ENCODE results near the gene MSH4.
"Not testable (repeated sequence)": the region's sequence is repeated elsewhere in the genome, so short reads cannot be mapped to it uniquely, and the experiment has no call there.

MSH4 gene

DNA sequence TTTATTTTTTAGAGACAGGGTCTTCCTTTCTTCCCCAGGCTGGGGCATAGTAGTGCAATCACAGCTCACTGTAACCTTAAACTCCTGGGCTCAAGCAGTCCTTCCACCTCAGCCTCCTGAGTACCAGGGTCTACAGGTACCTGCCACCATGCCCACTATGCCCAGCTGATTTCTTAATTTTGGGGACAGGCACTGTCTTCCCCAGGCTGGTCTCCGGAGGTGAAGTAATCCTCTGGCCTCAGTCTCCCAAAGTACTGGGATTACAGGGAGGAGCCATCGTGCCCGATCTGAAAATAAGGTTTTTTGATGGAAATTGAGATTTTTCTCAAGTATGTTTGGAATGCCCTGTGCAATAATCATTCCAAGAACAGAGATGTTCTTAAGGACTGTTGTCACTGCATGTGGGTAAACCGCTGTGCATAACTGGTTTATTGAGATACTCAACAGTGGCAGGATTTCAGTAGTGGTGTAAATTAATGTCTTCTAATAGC lies 934 bp upstream of the MSH4 start:
- peaks cover 28 to 54% of the 10 kb centered on the region in 2 donors for H3K36me3 ChIP-seq (ENCODE audit: control insufficient read depth in 1 of 2, insufficient read depth in 2 of 2, low read length in 2 of 2)
- H3K4me1 ChIP-seq (ENCODE audit: control insufficient read depth in 1 of 2, insufficient read depth in 2 of 2, low read length in 2 of 2), result peaks cover 2 to 4% of the 10 kb centered on the region in 2 donors
- no peaks in the 10 kb centered on the region for H3K27me3 ChIP-seq (ENCODE audit: control insufficient read depth in 1 of 2, insufficient read depth in 2 of 2, low read length in 2 of 2)
- H3K9ac ChIP-seq (ENCODE audit: low read depth in 1 of 2, low read length in 2 of 2), result no peak overlapping the region
- no peaks in the 10 kb centered on the region for H3K9me3 ChIP-seq (ENCODE audit: control insufficient read depth in 1 of 2, low read length in 2 of 2)
- no peak overlapping the region for H3K27ac ChIP-seq (ENCODE audit: low read depth, low read length)
- H3K4me3 ChIP-seq (ENCODE audit: low read depth in 1 of 2, low read length in 2 of 2), result no peak overlapping the region

DNA sequence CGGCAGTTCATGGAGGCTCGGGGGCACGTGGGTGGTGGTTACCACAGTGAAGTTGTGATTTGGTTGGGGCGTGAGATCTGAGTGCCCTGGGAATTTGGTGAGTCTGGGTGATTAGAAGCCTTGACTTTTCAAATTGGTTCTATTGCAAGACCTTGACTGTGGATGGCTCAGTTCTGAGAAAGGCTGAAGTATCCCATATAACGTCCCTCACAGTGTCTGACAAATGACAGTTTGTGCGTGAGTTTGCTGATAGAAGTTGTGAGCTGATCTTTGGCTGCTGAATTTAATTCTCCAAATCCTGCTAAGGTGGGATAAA lies 549 bp downstream of the MSH4 start:
- no peak overlapping the region for H3K27ac ChIP-seq (ENCODE audit: low read depth, low read length)
- H3K4me3 ChIP-seq (ENCODE audit: low read depth in 1 of 2, low read length in 2 of 2), result no peak overlapping the region
- H3K4me1 ChIP-seq (ENCODE audit: control insufficient read depth in 1 of 2, insufficient read depth in 2 of 2, low read length in 2 of 2), result no peaks in the 10 kb centered on the region

DNA sequence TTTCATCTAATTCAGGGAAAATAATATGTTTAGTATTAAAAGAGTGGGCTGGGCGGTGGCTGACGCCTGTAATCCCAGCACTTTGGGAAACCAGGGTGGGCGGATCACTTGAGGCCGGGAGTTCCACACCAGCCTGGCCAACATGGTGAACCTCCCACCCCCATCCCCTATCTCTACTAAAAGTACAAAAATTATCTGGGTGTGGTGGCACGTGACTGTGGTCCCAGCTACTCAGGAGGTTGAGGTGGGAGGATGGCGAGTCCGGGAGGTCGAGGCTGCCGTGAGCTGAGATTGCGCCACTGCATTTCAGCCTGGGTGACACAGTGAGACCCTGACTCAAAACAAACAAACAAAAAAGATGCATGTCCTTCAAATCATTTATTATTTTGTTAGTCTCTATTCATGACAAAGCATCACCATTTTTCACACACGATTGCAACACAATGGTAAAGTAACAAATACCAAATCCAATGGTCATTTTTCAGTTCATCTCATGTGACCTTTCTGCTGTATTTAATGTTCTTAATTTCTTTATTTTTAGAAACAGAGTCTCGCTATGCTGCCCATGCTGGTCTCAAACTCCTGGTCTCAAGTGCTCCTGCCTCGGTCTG lies 1.0 kb downstream of the MSH4 start:
- no peaks in the 10 kb centered on the region for H3K27me3 ChIP-seq (ENCODE audit: control insufficient read depth in 1 of 2, insufficient read depth in 2 of 2, low read length in 2 of 2)
- no peak overlapping the region for H3K9ac ChIP-seq (ENCODE audit: low read depth in 1 of 2, low read length in 2 of 2)
- H3K36me3 ChIP-seq (ENCODE audit: control insufficient read depth in 1 of 2, insufficient read depth in 2 of 2, low read length in 2 of 2), result peaks cover 21 to 36% of the 10 kb centered on the region in 2 donors
- no peak overlapping the region for H3K27ac ChIP-seq (ENCODE audit: low read depth, low read length)
- no peaks in the 10 kb centered on the region for H3K9me3 ChIP-seq (ENCODE audit: control insufficient read depth in 1 of 2, low read length in 2 of 2)
- no peak overlapping the region for H3K4me3 ChIP-seq (ENCODE audit: low read depth in 1 of 2, low read length in 2 of 2)
- H3K4me1 ChIP-seq (ENCODE audit: control insufficient read depth in 1 of 2, insufficient read depth in 2 of 2, low read length in 2 of 2), result no peaks in the 10 kb centered on the region

More for the DNA sequence above, 549 bp downstream of the MSH4 start:
- no peaks in the 10 kb centered on the region for H3K27me3 ChIP-seq (ENCODE audit: control insufficient read depth in 1 of 2, insufficient read depth in 2 of 2, low read length in 2 of 2)
- H3K9me3 ChIP-seq (ENCODE audit: control insufficient read depth in 1 of 2, low read length in 2 of 2), result no peaks in the 10 kb centered on the region
- peaks cover 23 to 40% of the 10 kb centered on the region in 2 donors for H3K36me3 ChIP-seq (ENCODE audit: control insufficient read depth in 1 of 2, insufficient read depth in 2 of 2, low read length in 2 of 2)
- no peak overlapping the region for H3K9ac ChIP-seq (ENCODE audit: low read depth in 1 of 2, low read length in 2 of 2)

DNA sequence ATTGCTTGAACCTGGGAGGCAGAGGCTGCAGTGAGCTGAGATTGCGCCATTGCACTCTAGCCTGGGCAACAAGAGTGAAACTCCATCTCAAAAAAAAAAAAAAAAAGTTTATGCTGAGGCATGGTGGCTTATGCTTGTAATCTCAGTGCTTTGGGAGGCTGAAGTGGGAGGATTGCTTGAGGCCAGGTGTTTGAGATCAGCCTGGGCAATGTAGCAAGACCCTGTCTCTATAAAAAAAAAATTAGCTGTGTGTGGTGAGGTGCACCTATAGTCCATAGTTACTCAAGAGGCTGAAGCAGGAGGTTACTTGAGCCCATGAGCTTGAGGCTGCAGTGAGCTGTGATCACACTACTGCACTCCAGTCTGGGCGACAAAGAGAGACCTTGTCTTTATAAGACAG lies 4.8 kb downstream of the MSH4 start:
- H3K9me3 ChIP-seq (ENCODE audit: control insufficient read depth in 1 of 2, low read length in 2 of 2); H3K4me3 ChIP-seq (ENCODE audit: low read depth in 1 of 2, low read length in 2 of 2); H3K27me3 ChIP-seq (ENCODE audit: control insufficient read depth in 1 of 2, insufficient read depth in 2 of 2, low read length in 2 of 2); H3K4me1 ChIP-seq (ENCODE audit: control insufficient read depth in 1 of 2, insufficient read depth in 2 of 2, low read length in 2 of 2); H3K36me3 ChIP-seq (ENCODE audit: control insufficient read depth in 1 of 2, insufficient read depth in 2 of 2, low read length in 2 of 2); H3K9ac ChIP-seq (ENCODE audit: low read depth in 1 of 2, low read length in 2 of 2); H3K27ac ChIP-seq (ENCODE audit: low read depth, low read length): not testable (repeated sequence)

DNA sequence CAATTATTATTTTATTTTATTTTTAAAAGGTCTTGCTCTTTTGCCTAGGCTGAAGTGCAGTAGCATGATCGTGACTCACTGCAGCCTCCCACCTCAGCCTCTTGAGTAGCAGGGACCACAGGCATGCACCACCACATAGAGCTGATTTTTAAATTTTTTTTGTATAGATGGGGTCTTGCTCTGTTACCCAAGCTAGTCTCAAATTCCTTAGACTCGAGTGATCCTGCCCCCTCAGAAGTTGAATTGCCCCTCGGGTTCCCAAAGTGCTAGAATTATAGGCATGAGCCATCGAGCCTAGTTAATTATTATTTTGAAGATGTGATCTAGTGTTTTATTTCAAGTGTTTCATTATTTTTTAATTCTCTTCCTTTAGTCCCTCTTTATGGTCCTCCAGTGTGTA lies 12.2 kb downstream of the MSH4 start:
- no peaks in the 10 kb centered on the region for H3K27me3 ChIP-seq (ENCODE audit: control insufficient read depth in 1 of 2, insufficient read depth in 2 of 2, low read length in 2 of 2)
- no peak overlapping the region for H3K9ac ChIP-seq (ENCODE audit: low read depth in 1 of 2, low read length in 2 of 2)
- no peak overlapping the region for H3K27ac ChIP-seq (ENCODE audit: low read depth, low read length)
- H3K36me3 ChIP-seq (ENCODE audit: control insufficient read depth in 1 of 2, insufficient read depth in 2 of 2, low read length in 2 of 2), result no peaks in the 10 kb centered on the region
- H3K4me1 ChIP-seq (ENCODE audit: control insufficient read depth in 1 of 2, insufficient read depth in 2 of 2, low read length in 2 of 2), result no peaks in the 10 kb centered on the region
- no peaks in the 10 kb centered on the region for H3K9me3 ChIP-seq (ENCODE audit: control insufficient read depth in 1 of 2, low read length in 2 of 2)
- H3K4me3 ChIP-seq (ENCODE audit: low read depth in 1 of 2, low read length in 2 of 2), result no peak overlapping the region

GRCh38 chr1:75810113-75810512 lies 13.4 kb downstream of the MSH4 start:
- H3K9ac ChIP-seq (ENCODE audit: low read depth in 1 of 2, low read length in 2 of 2); H3K27me3 ChIP-seq (ENCODE audit: control insufficient read depth in 1 of 2, insufficient read depth in 2 of 2, low read length in 2 of 2); H3K27ac ChIP-seq (ENCODE audit: low read depth, low read length); H3K4me3 ChIP-seq (ENCODE audit: low read depth in 1 of 2, low read length in 2 of 2); H3K4me1 ChIP-seq (ENCODE audit: control insufficient read depth in 1 of 2, insufficient read depth in 2 of 2, low read length in 2 of 2); H3K9me3 ChIP-seq (ENCODE audit: control insufficient read depth in 1 of 2, low read length in 2 of 2); H3K36me3 ChIP-seq (ENCODE audit: control insufficient read depth in 1 of 2, insufficient read depth in 2 of 2, low read length in 2 of 2): not testable (repeated sequence)

GRCh38 chr1:75811211-75811981 lies 14.7 kb downstream of the MSH4 start:
- no peak overlapping the region for H3K27ac ChIP-seq (ENCODE audit: low read depth, low read length)
- no peaks in the 10 kb centered on the region for H3K36me3 ChIP-seq (ENCODE audit: control insufficient read depth in 1 of 2, insufficient read depth in 2 of 2, low read length in 2 of 2)
- no peaks in the 10 kb centered on the region for H3K27me3 ChIP-seq (ENCODE audit: control insufficient read depth in 1 of 2, insufficient read depth in 2 of 2, low read length in 2 of 2)

DNA sequence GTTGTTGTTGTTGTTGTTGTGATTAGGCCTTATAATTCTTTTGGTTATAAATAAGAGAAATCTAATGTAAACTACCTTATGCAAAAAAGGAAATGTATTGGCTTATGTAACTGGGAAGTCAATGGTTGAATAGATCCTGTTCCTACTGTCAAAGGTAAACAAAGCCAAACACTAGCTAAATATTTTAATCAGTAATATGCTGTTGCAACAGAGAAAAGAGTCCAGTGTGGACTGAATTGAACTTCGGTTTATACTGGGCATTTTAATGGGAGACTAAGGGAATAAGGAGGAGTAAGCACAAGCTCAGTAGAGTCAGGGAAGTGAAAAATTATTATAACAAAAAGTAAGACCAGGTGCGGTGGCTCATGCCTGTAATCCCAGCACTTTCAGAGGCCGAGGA lies 15.4 kb downstream of the MSH4 start:
- no peaks in the 10 kb centered on the region for H3K36me3 ChIP-seq (ENCODE audit: control insufficient read depth in 1 of 2, insufficient read depth in 2 of 2, low read length in 2 of 2)
- H3K4me3 ChIP-seq (ENCODE audit: low read depth in 1 of 2, low read length in 2 of 2), result no peak overlapping the region
- H3K27me3 ChIP-seq (ENCODE audit: control insufficient read depth in 1 of 2, insufficient read depth in 2 of 2, low read length in 2 of 2), result no peaks in the 10 kb centered on the region
- no peak overlapping the region for H3K9ac ChIP-seq (ENCODE audit: low read depth in 1 of 2, low read length in 2 of 2)
- no peaks in the 10 kb centered on the region for H3K9me3 ChIP-seq (ENCODE audit: control insufficient read depth in 1 of 2, low read length in 2 of 2)
- H3K4me1 ChIP-seq (ENCODE audit: control insufficient read depth in 1 of 2, insufficient read depth in 2 of 2, low read length in 2 of 2), result no peaks in the 10 kb centered on the region
- no peak overlapping the region for H3K27ac ChIP-seq (ENCODE audit: low read depth, low read length)

More at GRCh38 chr1:75811211-75811981, 14.7 kb downstream of the MSH4 start:
- Histone ChIP-seq H3K4me3 (ENCODE audit: low read depth in 1 of 2, low read length in 2 of 2) (no peak overlapping the region), H3K9me3 (ENCODE audit: control insufficient read depth in 1 of 2, low read length in 2 of 2) (no peaks in the 10 kb centered on the region), H3K4me1 (ENCODE audit: control insufficient read depth in 1 of 2, insufficient read depth in 2 of 2, low read length in 2 of 2) (no peaks in the 10 kb centered on the region), H3K9ac (ENCODE audit: low read depth in 1 of 2, low read length in 2 of 2) (no peak overlapping the region)

DNA sequence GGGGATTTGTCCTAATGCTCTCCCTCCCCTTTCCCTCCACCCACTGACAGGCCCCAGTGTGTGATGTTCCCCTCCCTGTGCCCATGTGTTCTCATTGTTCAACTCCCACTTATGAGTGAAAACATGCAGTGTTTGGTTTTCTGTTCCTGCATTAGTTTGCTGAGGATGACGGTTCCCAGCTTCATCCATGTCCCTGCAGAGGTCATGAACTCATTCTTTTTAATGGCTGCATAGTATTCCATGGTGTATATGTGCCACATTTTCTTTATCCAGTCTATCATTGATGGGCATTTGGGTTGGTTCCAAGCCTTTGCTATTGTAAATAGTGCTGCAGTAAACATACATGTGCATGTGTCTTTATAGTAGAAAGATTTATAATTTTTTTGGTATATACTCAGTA lies 26.9 kb downstream of the MSH4 start:
- H3K27me3 ChIP-seq (ENCODE audit: control insufficient read depth in 1 of 2, insufficient read depth in 2 of 2, low read length in 2 of 2), result not testable (repeated sequence)

GRCh38 chr1:75836528-75837100 lies 39.9 kb downstream of the MSH4 start:
- Histone ChIP-seq H3K36me3 (ENCODE audit: control insufficient read depth in 1 of 2, insufficient read depth in 2 of 2, low read length in 2 of 2) (no peaks in the 10 kb centered on the region), H3K9me3 (ENCODE audit: control insufficient read depth in 1 of 2, low read length in 2 of 2) (no peaks in the 10 kb centered on the region), H3K9ac (ENCODE audit: low read depth in 1 of 2, low read length in 2 of 2) (no peak overlapping the region), H3K4me1 (ENCODE audit: control insufficient read depth in 1 of 2, insufficient read depth in 2 of 2, low read length in 2 of 2) (no peaks in the 10 kb centered on the region), H3K27me3 (ENCODE audit: control insufficient read depth in 1 of 2, insufficient read depth in 2 of 2, low read length in 2 of 2) (no peaks in the 10 kb centered on the region), H3K4me3 (ENCODE audit: low read depth in 1 of 2, low read length in 2 of 2) (no peak overlapping the region), H3K27ac (ENCODE audit: low read depth, low read length) (no peak overlapping the region)

More for the DNA sequence above, 26.9 kb downstream of the MSH4 start:
- not testable (repeated sequence) for H3K36me3 ChIP-seq (ENCODE audit: control insufficient read depth in 1 of 2, insufficient read depth in 2 of 2, low read length in 2 of 2); H3K27ac ChIP-seq (ENCODE audit: low read depth, low read length); H3K4me1 ChIP-seq (ENCODE audit: control insufficient read depth in 1 of 2, insufficient read depth in 2 of 2, low read length in 2 of 2); H3K4me3 ChIP-seq (ENCODE audit: low read depth in 1 of 2, low read length in 2 of 2); H3K9me3 ChIP-seq (ENCODE audit: control insufficient read depth in 1 of 2, low read length in 2 of 2); H3K9ac ChIP-seq (ENCODE audit: low read depth in 1 of 2, low read length in 2 of 2)
